HG02798 (cell line): ENCODE results near the gene SUN5.
"Not testable (repeated sequence)": the region's sequence is repeated elsewhere in the genome, so short reads cannot be mapped to it uniquely, and the experiment has no call there.

Source experiments
- ATAC-seq: cut with Tn5 transposase; IDR thresholded peaks from one replicate; pipeline ENCODE4 v1.9.1; 2021; ENCODE audit warnings: mild to moderate bottlenecking; ENCODE audit not compliant: unreplicated experiment, poor library complexity

SUN5 gene

DNA sequence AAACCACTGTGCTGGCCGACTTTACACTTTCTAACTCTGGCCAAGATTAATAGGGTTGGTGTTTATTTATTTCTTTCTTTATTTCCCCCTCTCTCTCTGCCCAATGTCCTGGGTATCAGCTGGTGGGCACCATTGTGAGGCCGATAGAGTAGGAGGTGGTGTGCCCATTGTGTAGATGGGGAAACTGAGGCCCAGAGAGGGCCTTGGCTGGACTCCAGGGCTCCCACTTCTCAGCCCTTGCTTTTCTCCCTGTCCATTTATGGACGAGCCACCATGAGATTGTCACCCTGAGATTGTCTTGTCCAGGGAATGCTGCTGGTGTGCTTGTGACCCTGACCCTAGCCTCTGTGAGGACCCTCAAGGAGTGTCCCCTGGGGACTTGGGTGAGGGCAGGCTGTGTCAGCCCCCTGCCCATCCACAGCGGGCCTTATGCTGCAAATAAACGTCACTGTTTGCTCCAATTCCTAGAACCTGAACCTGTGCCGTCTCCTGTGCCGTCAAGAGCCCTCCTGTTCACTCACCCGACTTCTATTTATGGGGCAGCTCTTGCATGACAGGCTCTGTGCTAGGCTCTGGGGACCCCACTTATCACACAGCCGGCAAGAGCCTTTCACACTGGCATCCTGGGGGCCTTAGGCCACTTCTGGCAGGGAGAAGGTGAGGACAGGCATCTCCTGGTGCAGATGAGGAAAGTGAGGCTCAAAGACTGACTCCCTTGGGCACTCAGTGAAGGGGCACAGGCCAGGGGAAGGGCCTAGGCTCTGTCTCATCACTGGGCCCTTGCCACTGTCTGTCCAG, 24.8 kb downstream of the SUN5 start:
- ATAC-seq: no peak

GRCh38 chr20:32978009-32978335, 26.3 kb downstream of the SUN5 start:
- ATAC-seq: no peak

GRCh38 chr20:32977281-32978008, 26.8 kb downstream of the SUN5 start:
- ATAC-seq: no peak

GRCh38 chr20:32976746-32977145, 27.5 kb downstream of the SUN5 start:
- ATAC-seq: no peak

- ATAC-seq: no peak
Measured at GRCh38 chr20:32975698-32976674, 28.2 kb downstream of the SUN5 start.

DNA sequence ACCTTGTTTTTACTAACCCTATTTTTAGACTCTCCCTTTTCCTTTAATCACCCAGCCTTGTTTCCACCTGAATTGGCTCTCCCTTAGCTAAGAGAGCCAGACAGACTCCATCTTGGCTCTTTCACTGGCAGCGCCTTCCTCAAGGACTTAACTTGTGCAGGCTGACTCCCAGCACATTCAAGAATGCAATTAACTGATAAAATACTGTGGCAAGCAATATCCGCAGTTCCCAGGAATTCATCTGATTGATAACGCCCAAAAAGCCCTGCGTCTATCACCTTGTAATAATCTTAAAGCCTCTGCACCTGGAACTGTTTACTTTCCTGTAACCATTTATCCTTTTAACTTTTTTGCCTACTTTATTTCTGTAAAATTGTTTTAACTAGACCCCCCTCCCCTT, 29.1 kb downstream of the SUN5 start:
- ATAC-seq: not testable (repeated sequence)

- ATAC-seq: not testable (repeated sequence)
Measured at GRCh38 chr20:32974204-32975064, 29.8 kb downstream of the SUN5 start.

GRCh38 chr20:32973077-32973717, 31.0 kb downstream of the SUN5 start:
- ATAC-seq: no peak

- peak; percentile 81 for ATAC-seq
Measured at GRCh38 chr20:32972181-32973076, 31.8 kb downstream of the SUN5 start.

DNA sequence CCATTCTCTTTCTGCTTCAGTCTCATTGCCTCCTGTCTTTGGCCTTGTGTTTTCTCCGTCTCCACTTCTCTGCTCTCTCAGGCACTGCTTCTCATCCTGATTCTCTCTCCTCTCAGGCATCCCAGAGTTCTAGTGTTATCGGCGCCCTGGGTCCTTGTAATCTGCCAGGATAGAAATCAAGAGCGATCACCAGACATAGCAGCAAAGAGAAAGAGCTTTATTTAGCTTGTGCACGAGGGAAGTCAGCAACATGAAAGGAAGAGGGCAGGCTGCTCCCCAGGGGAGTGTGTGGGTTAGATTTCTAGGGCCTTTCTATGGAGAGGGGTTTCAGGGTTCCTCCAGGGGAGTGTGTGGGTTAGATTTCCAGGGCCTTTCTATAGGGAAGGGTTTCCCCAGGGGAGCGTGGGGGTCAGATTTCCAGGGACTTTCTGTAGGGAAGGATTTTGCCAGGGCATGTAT, 32.5 kb downstream of the SUN5 start:
- ATAC-seq: peak; percentile 26

DNA sequence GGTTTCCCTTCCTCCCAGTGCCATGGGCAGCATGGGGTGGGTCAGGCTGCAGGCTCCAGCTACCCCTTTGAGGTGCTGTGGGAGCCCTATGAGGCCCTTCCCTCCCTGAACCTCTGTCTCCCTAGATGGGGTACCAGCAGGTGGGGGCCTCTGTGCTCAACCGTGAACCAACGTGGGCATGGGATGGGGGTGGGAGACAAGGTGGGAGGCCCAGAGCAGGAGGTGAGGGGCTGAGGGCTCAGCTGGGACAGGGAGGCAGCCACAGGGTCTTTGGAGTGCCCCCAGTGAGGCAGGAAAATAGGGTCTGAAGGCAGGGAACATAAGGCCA, 33.3 kb downstream of the SUN5 start:
- ATAC-seq: no peak

DNA sequence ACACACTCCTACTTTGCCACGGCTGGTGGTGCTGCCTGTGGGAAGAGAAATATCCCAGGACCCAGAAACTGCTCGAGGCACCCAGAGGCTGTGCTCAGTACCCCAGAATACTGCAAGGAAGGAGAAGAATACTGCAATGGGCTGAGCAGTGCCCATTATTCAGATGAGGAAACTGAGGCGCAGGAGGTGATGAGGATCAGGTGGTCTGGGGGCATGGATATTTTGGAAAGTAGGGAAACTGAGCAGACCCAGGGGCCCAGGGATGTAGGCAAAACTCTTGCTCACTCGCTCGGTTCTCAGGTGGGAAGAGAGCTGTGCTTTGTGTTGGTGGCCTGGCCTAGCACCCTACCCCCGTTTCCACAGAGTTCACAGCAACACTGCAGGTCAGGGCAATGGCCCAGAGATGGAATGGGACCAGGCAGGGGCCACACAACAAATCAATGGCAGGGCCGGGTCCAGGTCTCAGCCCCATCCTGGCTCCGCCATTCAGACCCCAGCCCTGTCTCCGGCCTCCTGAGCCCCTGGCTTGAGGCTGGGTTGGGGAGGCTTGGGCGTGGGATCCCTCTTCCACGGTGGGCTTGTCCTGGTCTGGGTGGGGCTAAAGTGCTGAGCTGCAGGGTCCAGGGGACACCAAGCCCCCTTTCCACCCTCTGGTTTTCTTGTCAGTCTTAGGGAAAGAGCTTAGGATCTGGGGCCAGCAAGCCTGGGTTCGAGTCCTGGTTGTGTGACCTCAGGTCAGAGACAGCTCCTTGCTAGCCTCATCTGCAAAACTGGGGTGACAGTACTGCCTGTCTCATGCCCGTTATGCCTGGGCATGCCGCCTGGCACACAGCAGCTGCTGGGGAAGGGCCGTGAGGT, 33.9 kb downstream of the SUN5 start:
- ATAC-seq: no peak

DNA sequence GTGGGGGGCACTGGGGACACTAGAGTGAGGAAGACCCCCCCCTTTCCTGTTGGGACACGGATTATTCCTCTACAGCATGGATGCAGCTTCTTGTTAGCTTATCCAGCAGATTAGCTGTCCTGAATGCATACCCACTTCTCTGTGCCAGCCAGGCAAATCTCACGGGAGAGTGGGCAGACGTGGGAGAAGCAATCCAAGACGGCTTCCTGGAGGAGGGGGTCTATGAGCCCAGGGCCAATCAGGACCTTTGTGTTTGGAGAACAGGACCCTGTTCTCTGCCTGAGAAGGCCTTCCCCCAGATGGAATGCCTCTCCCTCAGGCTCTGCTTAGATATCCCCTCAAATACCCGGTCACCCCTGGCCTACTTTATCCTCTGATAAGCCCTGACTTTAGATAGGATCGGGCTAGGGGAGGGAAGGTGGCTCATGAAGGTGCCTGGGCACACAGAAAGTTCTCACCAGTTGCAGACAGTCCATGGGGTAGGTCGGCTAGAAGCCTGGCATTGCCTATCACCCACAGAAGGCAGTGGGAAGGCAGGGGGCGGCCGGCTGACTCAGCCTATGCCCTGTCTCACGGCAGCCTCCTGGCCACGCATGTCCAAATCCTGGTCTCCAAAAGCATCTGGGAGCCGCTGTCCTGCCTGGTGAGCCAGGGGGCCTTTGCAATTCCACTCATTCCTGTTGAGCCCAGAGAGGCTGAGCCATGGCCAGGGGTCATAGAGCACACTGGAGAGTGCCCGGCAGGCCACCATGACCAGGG, 34.7 kb downstream of the SUN5 start:
- no peak for ATAC-seq

DNA sequence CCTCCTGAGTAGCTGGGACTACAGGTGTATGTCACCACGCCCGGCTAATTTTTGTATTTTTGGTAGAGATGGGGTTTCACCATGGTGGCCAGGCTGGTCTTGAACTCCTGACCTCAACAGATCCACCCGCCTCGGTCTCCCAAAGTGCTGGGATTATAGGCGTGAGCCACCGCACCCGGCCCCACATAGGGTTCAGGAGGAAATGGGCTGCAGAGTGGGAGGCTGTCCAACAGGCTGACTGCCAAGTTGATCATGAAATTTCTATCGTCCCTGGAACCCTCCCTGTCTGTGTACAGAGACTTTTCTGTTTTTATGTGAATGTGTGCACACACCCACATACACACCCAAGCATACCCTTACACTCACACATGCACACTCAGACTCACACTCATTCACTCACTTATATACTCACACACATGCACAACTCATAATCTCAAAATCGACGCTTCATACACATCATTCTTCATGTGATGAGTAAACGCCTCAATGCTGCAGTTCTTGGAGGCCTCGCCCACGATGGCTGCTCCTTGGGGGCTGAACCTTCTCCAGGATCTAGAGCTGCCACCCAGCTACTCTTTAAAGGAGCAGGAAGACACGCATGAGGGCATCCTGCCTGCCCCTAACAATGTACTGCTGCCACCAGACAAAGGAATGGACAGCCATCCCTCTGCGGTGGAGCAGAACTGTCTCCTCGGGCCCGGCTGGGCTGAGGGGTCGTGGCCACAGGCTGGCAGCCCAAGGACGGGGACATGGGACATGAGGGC, 35.6 kb downstream of the SUN5 start:
- no peak for ATAC-seq

GRCh38 chr20:32967961-32968457, 36.2 kb downstream of the SUN5 start:
- ATAC-seq: no peak
